ENCODE data around the gene NPAS3. TPM values are rescaled to one million over a fixed set of nuclear protein-coding genes. Genes with fewer than 3 reads are reported as not detected.

Gene NPAS3
- total RNA-seq, 1 experiment from 2014 or later, result not detected

- H3K4me2 ChIP-seq (ENCODE audit: low read length), result no peak overlapping the region
- H3K36me3 ChIP-seq (ENCODE audit: control insufficient read depth in 1 of 2, insufficient read depth in 2 of 2, low read length in 2 of 2), result no peaks in the 10 kb centered on the region
- no TSS peak for BruUV-seq (replicated peaks)
- H4K20me1 ChIP-seq (ENCODE audit: insufficient read depth), result no peaks in the 10 kb centered on the region
- no peaks in the 10 kb centered on the region for H3K9me3 ChIP-seq (ENCODE audit: control insufficient read depth in 1 of 2, insufficient read depth in 1 of 2, low read depth in 1 of 2, low read length in 2 of 2)
- ChIA-PET POLR2A (no interaction called here), RAD21 (ENCODE audit: low non-redundant PET in 1 of 2, low total read pairs in 2 of 2, uncharacterized antibody in 2 of 2, unreplicated experiment in 2 of 2) (no interaction called here), CTCF (no interaction called here)
- DNase-seq (ENCODE audit: low read depth, low spot score), result no peak
- ATAC-seq, result no peak
- no peak overlapping the region for H3K27ac ChIP-seq (ENCODE audit: low read depth, low read length)
- H3K4me3 ChIP-seq (replicated peaks in 1 of 2; ENCODE audit: low read depth in 1 of 2, low read length in 2 of 2), result no peak overlapping the region
- H3K9ac ChIP-seq (ENCODE audit: low read length), result no peak overlapping the region
- 0 out of 2 replicates have a peak, but pooled peaks cover 3% of the 10 kb centered on the region for H3K27me3 ChIP-seq (ENCODE audit: insufficient read depth, low read length)
- H2AFZ ChIP-seq (ENCODE audit: low read depth, low read length, poor library complexity, severe bottlenecking), result no peak overlapping the region
- TF ChIP-seq POLR2A (IDR thresholded peaks at IDR 0.05; ENCODE audit: borderline replicate concordance, extremely low read depth, insufficient read depth, insufficient read length) (no peak), FOSL1 (IDR thresholded peaks at IDR 0.05; ENCODE audit: low read depth) (no peak), EZH2 (IDR thresholded peaks at IDR 0.05) (no peak), EGR1 (IDR thresholded peaks at IDR 0.05; ENCODE audit: low read depth) (no peak), ZNF274 (IDR thresholded peaks at IDR 0.05; ENCODE audit: low read depth, low read length) (no peak), RAD21 (IDR thresholded peaks at IDR 0.05; ENCODE audit: low read depth) (no peak), YY1 (IDR thresholded peaks at IDR 0.05; ENCODE audit: extremely low read depth, insufficient replicate concordance, low read depth, low read length) (no peak), CBX3 (IDR thresholded peaks at IDR 0.05; ENCODE audit: low read depth) (no peak), EZH2phosphoT487 (IDR thresholded peaks at IDR 0.05; ENCODE audit: borderline replicate concordance) (no peak), TCF7L2 (IDR thresholded peaks at IDR 0.05; ENCODE audit: borderline replicate concordance, extremely low read depth, insufficient read depth, insufficient read length) (no peak), ELF1 (IDR thresholded peaks at IDR 0.05; ENCODE audit: borderline replicate concordance, low read depth) (no peak)
- intact Hi-C loops (cut with micrococcal nuclease), result no loop called here
- H3K9me2 ChIP-seq (ENCODE audit: insufficient read depth), result no peaks in the 10 kb centered on the region
- H3K4me1 ChIP-seq (ENCODE audit: control insufficient read depth in 1 of 2, insufficient read depth in 2 of 2, low read length in 2 of 2), result no peaks in the 10 kb centered on the region
- H3K79me2 ChIP-seq (ENCODE audit: insufficient read depth, low read length), result no peaks in the 10 kb centered on the region
Measured at GRCh38 chr14:32896979-32897697, 41.5 kb upstream of the NPAS3 start.

- intact Hi-C loops (cut with micrococcal nuclease), result no loop called here
- H3K79me2 ChIP-seq (ENCODE audit: insufficient read depth, low read length), result no peaks in the 10 kb centered on the region
- no peaks in the 10 kb centered on the region for H3K9me3 ChIP-seq (ENCODE audit: control insufficient read depth in 1 of 2, insufficient read depth in 1 of 2, low read depth in 1 of 2, low read length in 2 of 2)
- no peak overlapping the region for H3K9ac ChIP-seq (ENCODE audit: low read length)
- H3K27me3 ChIP-seq (ENCODE audit: insufficient read depth, low read length), result 0 out of 2 replicates have a peak, but pooled peaks cover 3% of the 10 kb centered on the region
- BruUV-seq (replicated peaks), result no TSS peak
- ChIA-PET CTCF (no interaction called here), POLR2A (no interaction called here), RAD21 (ENCODE audit: low non-redundant PET in 1 of 2, low total read pairs in 2 of 2, uncharacterized antibody in 2 of 2, unreplicated experiment in 2 of 2) (no interaction called here)
- H3K27ac ChIP-seq (ENCODE audit: low read depth, low read length), result no peak overlapping the region
- no peaks in the 10 kb centered on the region for H3K4me1 ChIP-seq (ENCODE audit: control insufficient read depth in 1 of 2, insufficient read depth in 2 of 2, low read length in 2 of 2)
- no peak overlapping the region for H2AFZ ChIP-seq (ENCODE audit: low read depth, low read length, poor library complexity, severe bottlenecking)
- no peaks in the 10 kb centered on the region for H4K20me1 ChIP-seq (ENCODE audit: insufficient read depth)
- TF ChIP-seq FOSL1 (IDR thresholded peaks at IDR 0.05; ENCODE audit: low read depth) (no peak), SRF (IDR thresholded peaks at IDR 0.05; ENCODE audit: low read depth) (no peak), CTCF (IDR thresholded peaks at IDR 0.05 in 2 of 3, conservative IDR thresholded peaks at IDR 0.05 in 1 of 3; ENCODE audit: borderline replicate concordance in 1 of 3, insufficient read depth in 1 of 3, low read depth in 2 of 3, low read length in 2 of 3) (no peak), SP1 (IDR thresholded peaks at IDR 0.05; ENCODE audit: low read depth) (no peak), JUND (IDR thresholded peaks at IDR 0.05) (no peak), CBX3 (IDR thresholded peaks at IDR 0.05; ENCODE audit: low read depth) (no peak)
- no peaks in the 10 kb centered on the region for H3K9me2 ChIP-seq (ENCODE audit: insufficient read depth)
- ATAC-seq (no peak), DNase-seq (ENCODE audit: low read depth, low spot score) (no peak)
- no peak overlapping the region for H3K4me3 ChIP-seq (replicated peaks in 1 of 2; ENCODE audit: low read depth in 1 of 2, low read length in 2 of 2)
- H3K4me2 ChIP-seq (ENCODE audit: low read length), result no peak overlapping the region
- no peaks in the 10 kb centered on the region for H3K36me3 ChIP-seq (ENCODE audit: control insufficient read depth in 1 of 2, insufficient read depth in 2 of 2, low read length in 2 of 2)
Measured at GRCh38 chr14:32897698-32898064, 41.0 kb upstream of the NPAS3 start.
